ENCODE measurements around the gene MSTN. TPM values are rescaled to one million over a fixed set of nuclear protein-coding genes. Genes with fewer than 3 reads are reported as not detected.
"Not testable (repeated sequence)": the region's sequence is repeated elsewhere in the genome, so short reads cannot be mapped to it uniquely, and the experiment has no call there.

MSTN gene
- total and polyA plus RNA-seq, 12 donors, result 0.14 to 3.8 (median 0.57) TPM; not detected in 1

DNA sequence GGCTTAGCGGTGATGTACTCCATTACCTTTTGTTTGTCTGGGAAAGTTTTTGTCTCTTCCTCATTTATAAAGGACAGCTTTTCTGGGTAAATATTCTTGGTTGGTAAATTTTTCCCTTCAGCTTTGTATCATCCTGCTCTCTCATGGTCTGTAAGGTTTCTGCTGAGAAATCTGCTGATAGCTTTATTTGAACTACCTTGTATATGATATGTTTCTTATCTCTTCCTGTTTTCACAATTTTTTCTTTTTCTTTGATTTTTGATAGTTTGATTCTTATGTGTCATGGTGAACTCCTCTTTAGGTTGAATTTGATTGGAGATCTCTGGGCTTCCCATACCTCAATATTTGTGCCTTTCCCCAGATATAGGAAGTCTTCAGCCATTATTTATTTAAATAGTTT, 44.7 kb downstream of the MSTN start:
- H3K27me3 ChIP-seq, result no peaks in the 10 kb centered on the region
- 91 to 96% (median 95%) methylated on average over 1 of the region's 1 CpG for WGBS, 4 donors
- no peak overlapping the region for H3K4me3 ChIP-seq
- H3K27ac ChIP-seq, result no peak overlapping the region
- H3K4me1 ChIP-seq (replicated peaks in 1 of 2), result no peaks in the 10 kb centered on the region
- peaks cover 0 to 9% (median 0%) of the 10 kb centered on the region in 3 donors for H3K9me3 ChIP-seq (replicated peaks in 1 of 3)
- TF ChIP-seq POLR2A (IDR thresholded peaks at IDR 0.05), result no peak
- TF ChIP-seq, protein P1, sequence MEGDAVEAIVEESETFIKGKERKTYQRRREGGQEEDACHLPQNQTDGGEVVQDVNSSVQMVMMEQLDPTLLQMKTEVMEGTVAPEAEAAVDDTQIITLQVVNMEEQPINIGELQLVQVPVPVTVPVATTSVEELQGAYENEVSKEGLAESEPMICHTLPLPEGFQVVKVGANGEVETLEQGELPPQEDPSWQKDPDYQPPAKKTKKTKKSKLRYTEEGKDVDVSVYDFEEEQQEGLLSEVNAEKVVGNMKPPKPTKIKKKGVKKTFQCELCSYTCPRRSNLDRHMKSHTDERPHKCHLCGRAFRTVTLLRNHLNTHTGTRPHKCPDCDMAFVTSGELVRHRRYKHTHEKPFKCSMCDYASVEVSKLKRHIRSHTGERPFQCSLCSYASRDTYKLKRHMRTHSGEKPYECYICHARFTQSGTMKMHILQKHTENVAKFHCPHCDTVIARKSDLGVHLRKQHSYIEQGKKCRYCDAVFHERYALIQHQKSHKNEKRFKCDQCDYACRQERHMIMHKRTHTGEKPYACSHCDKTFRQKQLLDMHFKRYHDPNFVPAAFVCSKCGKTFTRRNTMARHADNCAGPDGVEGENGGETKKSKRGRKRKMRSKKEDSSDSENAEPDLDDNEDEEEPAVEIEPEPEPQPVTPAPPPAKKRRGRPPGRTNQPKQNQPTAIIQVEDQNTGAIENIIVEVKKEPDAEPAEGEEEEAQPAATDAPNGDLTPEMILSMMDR (IDR thresholded peaks at IDR 0.05), result no peak
- no peak for DNase-seq
- H3K36me3 ChIP-seq (replicated peaks in 1 of 2), result no peaks in the 10 kb centered on the region
- intact Hi-C loops (cut with DNase I), result no loop called here

DNA sequence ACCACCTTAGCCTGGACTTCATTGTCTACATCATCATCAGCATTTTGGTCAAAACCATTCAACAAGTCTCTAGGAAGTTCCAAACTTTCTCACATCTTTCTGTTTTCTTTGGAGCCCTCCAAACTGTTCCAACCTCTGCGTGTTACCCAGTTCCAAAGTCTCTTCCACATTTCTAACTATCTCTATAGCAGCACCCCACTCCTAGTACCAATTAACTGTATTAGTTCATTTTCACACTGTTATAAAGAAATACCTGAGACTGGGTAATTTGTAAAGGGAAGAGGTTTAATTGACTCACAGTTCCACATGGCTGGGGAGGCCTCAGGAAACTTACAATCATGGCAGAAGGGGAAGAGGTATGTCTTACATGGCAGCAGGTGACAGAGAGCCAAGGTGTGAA, 46.6 kb downstream of the MSTN start:
- WGBS, 4 donors, result 75 to 95% (median 76%) methylated on average over 1 of the region's 1 CpG
- H3K27me3 ChIP-seq; H3K27ac ChIP-seq; intact Hi-C loops (cut with DNase I); H3K4me1 ChIP-seq (replicated peaks in 1 of 2); H3K4me3 ChIP-seq; DNase-seq; H3K9me3 ChIP-seq (replicated peaks in 1 of 3); H3K36me3 ChIP-seq (replicated peaks in 1 of 2): not testable (repeated sequence)

Data from adrenal gland (tissue), 12 donors.